Vagina (tissue), 2 donors: ENCODE data around the gene ZNF816.
"Not testable (repeated sequence)": the region's sequence is repeated elsewhere in the genome, so short reads cannot be mapped to it uniquely, and the experiment has no call there.

Source experiments
- POLR2A ChIP-seq, 2 donors: fragments of 450-650 bp; IDR thresholded peaks; one replicate each; pipeline ENCODE4 v1.6.1; 2017; ENCODE audit warnings: antibody characterized with exemption in 2 of 2, mild to moderate bottlenecking in 2 of 2, moderate library complexity in 2 of 2
- POLR2AphosphoS5 ChIP-seq, 2 donors: sonication (generic); formaldehyde crosslinking; IDR thresholded peaks; one replicate each; pipeline ENCODE4 v1.9.0; 2017; ENCODE audit warnings: antibody characterized with exemption in 2 of 2, mild to moderate bottlenecking in 2 of 2, low read depth in 1 of 2; ENCODE audit not compliant: insufficient read depth in 1 of 2
- TF ChIP-seq, protein P1 (sequence below), 3 experiments: fragments of 450-650 bp in 2 of 3; fragments of 200-600 bp in 1 of 3; sonication (generic) in 1 of 3; IDR thresholded peaks; one replicate each; pipeline ENCODE4 v1.5.1; 2017 to 2019; ENCODE audit warnings: antibody characterized with exemption in 3 of 3, mild to moderate bottlenecking in 2 of 3, moderate library complexity in 2 of 3

- TF ChIP-seq, protein P1, sequence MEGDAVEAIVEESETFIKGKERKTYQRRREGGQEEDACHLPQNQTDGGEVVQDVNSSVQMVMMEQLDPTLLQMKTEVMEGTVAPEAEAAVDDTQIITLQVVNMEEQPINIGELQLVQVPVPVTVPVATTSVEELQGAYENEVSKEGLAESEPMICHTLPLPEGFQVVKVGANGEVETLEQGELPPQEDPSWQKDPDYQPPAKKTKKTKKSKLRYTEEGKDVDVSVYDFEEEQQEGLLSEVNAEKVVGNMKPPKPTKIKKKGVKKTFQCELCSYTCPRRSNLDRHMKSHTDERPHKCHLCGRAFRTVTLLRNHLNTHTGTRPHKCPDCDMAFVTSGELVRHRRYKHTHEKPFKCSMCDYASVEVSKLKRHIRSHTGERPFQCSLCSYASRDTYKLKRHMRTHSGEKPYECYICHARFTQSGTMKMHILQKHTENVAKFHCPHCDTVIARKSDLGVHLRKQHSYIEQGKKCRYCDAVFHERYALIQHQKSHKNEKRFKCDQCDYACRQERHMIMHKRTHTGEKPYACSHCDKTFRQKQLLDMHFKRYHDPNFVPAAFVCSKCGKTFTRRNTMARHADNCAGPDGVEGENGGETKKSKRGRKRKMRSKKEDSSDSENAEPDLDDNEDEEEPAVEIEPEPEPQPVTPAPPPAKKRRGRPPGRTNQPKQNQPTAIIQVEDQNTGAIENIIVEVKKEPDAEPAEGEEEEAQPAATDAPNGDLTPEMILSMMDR (IDR thresholded peaks at IDR 0.05) = not testable (repeated sequence)
- not testable (repeated sequence) for TF ChIP-seq POLR2AphosphoS5 (IDR thresholded peaks at IDR 0.05; ENCODE audit: insufficient read depth in 1 of 2, low read depth in 1 of 2); POLR2A (IDR thresholded peaks at IDR 0.05)
Observed at GRCh38 chr19:52944703-52945493, 17.8 kb downstream of the ZNF816 start.
